Fibroblast of lung (primary cell): Measurements from ENCODE around the gene TRPM3.

Experiments
- EZH2 ChIP-seq: IDR thresholded peaks from 2 replicates; pipeline ENCODE4 v1.5.1; 2012; ENCODE audit warnings: low read length, control low read depth, mild to moderate bottlenecking; ENCODE audit errors: missing control alignments
- TF ChIP-seq, protein P1 (sequence below), 2 donors: IDR thresholded peaks in 1 of 2; conservative IDR thresholded peaks in 1 of 2; 1 replicate in 1 of 2; 2 replicates in 1 of 2; pipeline ENCODE4 v1.5.1; 2011 to 2012; ENCODE audit warnings: low read length in 2 of 2, control low read depth in 1 of 2, inconsistent platforms in 1 of 2, low read depth in 1 of 2, mild to moderate bottlenecking in 1 of 2

DNA sequence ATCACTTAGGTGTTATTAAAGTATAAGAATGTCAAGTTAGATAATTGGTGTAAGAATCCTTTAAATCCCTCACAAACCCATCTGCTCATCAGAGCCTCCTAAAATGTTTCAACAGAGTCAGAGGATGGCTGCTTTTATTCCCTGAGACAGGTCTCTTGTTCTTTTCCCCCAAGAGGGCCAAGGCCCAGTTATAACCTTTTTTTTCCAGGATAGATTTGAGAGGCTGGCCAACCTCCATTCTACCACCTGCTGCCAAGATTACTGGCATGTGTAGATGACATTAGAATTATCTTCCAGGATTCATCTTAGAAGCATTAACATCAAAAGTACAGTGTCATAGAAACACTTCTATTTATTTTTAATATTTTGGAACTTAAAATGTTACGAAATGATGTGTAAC, 305.1 kb downstream of the TRPM3 start:
- TF ChIP-seq, protein P1, sequence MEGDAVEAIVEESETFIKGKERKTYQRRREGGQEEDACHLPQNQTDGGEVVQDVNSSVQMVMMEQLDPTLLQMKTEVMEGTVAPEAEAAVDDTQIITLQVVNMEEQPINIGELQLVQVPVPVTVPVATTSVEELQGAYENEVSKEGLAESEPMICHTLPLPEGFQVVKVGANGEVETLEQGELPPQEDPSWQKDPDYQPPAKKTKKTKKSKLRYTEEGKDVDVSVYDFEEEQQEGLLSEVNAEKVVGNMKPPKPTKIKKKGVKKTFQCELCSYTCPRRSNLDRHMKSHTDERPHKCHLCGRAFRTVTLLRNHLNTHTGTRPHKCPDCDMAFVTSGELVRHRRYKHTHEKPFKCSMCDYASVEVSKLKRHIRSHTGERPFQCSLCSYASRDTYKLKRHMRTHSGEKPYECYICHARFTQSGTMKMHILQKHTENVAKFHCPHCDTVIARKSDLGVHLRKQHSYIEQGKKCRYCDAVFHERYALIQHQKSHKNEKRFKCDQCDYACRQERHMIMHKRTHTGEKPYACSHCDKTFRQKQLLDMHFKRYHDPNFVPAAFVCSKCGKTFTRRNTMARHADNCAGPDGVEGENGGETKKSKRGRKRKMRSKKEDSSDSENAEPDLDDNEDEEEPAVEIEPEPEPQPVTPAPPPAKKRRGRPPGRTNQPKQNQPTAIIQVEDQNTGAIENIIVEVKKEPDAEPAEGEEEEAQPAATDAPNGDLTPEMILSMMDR (conservative IDR thresholded peaks at IDR 0.05 in 1 of 2, IDR thresholded peaks at IDR 0.05 in 1 of 2; ENCODE audit: low read depth in 1 of 2, low read length in 2 of 2): no peak
- no peak for TF ChIP-seq EZH2
